ENCODE results near the gene ZNF423.

The ZNF423 gene

DNA sequence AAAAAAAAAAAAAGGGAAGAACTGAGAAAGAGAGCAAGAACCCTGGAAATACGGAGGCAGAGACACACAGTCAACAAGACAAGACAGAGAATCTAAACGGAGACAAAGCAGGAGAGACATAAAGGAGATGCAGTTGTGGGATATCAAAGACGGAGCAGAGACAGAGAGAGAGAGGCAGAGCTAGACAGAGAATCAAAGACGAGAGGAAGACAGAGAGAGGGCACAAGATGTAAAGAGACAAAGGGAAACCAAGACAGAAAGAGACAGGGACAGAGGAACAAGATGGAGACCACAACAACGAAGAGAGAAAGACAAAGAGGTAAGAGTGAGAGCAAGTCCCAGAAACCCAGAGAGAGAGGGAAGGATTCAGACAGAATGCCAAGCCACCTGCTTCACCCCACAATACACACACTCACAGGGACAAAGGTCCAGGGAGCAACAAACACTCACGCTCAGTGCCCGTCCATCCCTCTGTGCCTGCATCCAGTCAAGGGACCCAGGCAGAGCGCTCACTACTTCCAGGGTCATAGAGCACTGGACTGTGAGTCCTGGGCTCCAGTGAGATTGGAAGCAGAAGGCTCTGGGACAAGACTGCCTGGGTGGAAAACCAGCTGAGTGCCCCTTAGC is 393.4 kb downstream of the ZNF423 start:
- DNase-seq: no peak

DNA sequence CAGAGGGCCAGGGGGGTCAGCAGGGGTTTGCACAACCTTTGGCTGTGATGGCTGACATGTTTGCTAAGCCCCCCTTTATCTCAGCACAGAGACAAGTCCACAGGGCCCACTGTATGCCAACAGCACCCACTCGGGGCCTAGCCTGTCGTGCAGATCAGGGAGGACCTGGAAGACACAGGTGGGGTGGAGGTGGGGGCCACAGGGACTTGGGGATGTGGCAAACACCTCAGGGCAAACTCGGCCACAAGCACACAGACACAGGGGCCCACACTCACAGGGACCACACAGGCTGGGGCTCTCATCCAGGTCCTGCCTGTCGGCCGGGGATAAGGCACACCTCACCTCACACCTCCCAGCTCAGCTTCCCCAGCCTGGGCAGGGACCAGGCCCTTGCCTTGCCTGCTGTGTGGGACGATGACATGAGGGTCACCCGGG is 394.4 kb downstream of the ZNF423 start:
- DNase-seq: no peak

DNA sequence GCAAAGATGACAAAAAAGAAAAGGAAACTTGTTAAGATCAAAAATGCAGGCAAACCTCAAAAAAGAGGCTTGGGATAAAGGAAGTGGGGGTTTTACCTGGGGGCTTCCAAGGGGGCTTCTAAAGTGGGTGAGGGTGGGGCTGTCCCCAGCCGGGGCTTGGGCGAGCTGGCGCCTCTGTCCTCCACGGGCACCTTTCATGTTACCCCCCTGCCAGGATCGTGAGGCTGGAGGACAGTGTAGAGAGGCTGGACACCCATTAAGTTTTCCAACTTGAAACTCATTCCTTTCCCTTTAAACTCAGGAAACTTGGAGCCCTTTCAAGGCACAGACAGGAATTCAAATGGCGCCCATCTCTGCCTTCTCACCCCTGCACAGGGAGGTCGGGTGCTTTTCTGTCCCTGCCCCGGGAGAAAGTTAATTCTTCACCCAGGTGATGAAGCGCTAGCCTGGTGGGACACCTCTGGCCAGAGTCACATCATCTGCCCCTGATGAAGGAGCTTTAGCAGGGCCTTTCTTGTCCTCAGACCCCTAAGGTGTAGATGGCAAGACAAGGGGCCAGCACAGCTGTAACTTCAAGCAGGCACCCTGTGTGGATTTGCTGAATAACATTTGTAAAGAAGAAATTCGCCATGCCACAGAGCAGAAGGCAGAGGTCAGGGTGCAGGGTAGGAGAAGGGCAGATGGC is 395.0 kb downstream of the ZNF423 start:
- DNase-seq: no peak

DNA sequence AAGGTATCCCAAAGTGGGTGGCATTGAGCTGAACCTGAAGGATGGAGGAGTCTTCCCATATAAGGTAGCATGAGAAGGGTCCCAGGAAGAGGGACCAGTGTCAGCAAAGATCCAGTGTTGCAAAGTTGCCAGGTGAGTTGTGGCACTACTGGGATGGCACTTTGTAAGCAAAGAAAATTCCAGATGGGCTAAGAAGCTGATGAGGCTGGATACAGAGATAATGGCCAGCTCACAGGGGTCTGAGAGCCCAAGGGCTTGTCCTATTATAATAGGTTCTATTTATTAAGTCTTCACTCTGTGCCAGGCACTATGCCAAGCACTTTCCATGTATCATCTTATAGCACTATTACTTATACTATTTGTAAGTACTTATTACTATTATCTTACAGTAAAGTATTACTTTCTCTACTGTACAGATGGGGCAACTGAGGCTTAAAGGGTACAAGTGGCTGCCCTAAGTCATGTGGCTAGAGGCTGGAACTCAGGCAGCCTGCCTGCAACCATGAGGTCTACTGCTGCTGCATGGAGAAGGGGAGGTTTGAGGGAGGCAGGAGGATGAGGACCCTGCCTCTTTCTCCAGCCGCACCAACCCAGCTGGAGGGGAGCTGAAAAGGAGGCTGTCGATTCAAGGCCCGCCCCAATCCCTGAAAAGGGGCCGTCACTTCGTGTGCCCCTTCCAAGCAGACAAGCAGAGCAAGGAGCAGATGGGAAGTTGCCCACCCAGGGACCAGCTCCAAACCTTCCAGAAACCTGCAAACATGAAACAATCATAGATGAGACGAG is 395.8 kb downstream of the ZNF423 start:
- no peak for DNase-seq

DNA sequence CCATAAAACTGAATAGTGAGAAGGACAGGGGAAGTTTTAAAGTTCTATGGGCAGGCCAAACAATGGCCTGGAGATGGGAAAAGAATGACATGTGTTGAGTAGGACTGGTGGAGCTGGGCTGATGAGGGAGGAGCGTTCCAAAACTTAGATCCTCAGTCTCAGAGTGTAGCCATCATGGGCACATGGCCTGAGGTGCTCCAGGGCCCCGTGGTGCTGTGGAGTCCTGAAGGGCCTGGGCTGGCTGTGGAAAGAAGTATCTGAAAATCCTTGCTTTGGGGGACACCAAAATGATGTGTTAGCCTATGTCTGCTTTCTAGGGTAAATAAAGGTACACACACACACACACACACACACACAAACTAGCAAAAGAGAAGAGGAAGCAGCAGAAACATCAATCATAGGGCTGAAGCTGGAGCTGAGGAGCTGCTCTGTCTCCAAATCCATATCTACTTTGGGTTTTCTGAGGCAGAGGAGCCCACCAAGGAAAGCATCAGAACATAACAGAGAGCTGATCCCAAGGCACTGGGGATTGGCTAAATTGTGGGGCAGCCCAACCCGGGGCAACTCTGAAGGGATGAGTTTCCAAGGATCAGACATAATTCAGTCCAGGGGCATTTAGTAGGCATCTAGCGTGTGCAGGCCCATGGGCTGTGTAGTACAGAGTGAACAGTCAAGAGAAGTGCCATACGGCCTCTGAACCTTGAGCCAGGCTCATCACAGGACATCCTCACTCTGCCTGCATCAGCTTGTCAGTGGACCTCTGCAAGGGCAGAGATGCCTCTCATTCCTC is 397.1 kb downstream of the ZNF423 start:
- DNase-seq: no peak

DNA sequence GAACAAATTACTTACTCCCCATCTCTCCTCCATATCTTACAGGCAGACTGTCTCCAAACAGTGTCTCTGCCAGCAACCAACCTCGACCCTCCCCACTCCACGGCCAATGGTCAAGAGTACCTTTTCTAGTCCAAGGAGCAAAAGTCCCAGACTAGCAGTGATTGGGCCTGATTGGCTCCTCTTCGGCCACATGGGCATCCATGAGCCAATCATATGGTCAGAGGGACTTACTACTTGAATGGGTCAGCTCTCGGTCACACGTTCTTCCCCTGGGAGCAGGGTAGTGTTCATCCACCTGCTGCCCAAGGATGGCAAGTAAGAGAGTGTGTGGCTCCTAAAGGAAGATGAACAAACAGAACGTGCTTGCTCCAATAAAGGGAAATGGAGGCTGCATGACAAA is 397.7 kb downstream of the ZNF423 start:
- no peak for DNase-seq

DNA sequence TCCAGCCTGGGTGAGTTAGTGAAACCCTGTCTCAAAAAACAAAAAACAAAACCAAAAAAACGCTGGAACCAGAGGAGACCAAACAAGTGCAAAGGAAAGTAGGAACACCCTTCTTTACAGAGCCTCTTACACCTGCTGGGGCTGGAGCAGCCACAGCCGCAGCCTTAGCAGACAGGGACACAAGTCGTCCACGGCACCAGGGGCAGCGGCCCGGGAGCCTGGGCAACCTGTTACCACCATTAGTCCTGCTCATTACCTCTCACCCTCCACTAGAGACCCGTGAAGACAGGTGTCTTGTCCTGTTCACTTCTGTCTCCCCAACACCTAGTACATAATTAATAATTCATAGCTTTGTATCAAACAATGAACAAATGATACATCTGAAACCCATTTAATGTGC is 398.7 kb downstream of the ZNF423 start:
- DNase-seq: no peak

DNA sequence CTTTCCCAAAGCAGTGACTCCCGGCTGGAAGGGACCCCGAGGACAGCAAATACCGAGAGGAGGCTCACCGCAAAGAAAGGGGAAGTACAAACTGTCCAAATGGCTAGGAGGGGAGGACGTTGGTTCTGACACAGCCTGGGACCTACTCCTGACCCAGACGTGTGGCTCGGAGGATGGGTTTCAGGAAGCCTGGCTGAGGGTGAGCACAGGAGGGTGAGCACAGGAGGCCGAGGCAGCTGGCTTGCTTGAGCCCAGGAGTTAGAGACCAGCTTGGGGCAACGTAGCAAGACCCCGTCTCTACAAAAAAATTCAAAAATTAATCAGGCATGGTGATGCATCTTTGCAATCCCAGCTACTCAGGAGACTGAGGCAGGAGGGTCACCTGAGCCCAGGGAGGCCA is 399.1 kb downstream of the ZNF423 start:
- DNase-seq: no peak

DNA sequence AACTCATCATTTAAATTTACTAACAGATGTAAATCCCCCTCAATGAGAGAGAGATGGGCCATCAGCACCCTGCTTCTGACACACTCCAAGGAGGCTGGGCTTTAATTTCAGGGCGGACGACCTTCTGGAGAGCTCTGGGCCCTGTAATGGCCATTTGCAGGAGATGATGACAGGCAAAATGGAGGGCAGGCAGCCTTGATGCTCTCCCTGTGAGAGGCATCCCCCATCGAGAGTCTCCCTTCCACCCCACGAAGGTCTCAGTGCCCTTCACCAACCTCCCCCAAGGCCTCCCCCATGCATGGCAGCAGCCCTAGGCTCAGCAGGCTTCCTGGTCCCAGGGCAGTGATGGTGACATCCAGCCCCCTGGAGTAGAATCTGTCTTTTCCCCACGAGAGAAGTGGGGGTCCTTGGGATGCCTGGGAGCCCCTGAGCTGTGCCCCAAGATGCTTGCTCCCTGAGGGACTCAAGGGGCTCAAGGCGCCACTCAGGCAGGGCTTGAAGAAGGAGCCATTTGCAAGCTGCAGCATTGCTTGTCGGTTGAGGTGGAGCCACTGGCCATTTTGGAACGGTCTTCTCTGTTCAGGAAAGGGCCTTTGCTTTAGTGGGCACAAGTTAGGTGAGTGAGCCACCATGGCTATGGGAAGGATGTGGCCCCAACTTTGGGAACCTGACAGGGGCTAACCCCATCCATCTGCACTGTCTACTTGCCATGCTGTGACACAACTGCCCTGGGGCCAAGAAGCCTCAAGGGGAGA is 399.7 kb downstream of the ZNF423 start:
- no peak for DNase-seq

DNA sequence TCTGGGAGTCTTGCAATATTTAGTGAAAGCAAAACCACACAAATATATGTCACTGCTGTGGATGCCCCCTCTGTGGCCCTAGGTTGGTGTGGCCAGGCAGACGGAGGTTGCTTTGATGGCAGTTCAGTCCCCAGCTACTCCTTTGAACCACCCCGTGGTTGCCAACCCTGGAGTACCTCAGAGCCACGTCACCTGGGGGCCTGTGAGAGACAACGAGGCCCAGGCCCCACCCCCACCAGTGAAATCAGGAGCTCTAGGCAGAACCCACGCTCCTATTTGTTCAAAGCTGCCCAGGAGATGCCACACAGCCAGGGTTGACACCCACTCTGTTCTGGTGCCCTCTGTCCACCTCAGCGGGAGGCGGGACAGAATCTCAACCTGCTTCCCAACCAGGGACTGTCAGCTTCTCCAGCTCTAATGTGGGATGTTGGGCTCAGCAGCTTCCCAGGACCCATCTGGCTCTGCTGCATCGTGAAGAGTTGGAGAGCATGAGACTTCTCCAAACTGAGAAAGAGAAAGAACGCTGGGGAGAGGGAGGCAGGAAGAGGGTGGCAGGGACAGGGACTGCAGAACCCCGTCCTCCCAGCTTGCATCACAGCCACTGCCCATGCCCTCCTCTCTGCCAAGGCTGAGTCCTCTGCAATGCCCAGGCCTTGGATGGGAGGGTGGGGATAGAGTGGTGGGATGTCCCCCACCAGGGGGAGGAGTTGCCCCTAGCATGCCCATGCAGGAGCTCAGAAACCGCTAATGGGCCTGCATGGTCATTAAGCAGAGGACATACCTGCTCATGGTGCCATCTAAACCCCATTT is 400.5 kb downstream of the ZNF423 start:
- DNase-seq: no peak

DNA sequence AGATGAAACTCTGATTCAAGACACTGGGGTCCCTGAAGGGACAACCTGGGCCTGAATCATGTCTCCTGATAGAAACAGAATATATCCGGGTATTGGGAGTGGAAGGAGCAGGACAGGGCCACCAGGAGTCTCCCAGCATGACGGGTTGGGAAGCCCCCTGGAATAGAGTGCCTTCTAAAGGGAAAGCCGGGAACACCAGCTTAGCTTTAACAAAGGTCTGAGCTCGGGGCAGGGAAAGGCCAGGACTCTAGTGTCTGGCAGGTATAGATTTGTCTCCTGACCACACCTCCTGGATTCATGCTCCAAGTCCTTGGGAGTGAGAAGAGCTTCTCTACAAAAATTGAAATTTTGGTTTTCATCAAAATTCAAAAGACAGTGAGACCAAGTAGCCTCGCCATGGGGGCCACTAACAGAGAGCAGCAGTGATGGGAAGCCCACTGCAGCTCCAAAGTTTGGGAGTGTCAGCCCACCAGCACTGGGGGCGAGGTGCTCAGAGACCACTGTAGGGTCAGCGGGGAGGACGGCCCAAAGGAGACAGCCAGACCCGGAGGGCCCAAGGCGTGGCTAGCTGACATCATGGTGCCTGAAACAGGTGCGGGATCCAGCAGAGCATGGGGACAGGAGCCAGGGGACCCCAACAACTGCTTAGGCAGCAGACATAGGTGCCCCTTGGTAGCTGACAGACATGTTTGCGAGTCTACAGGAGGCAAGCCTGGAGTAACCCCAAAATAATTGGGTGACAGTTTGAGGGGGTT is 401.3 kb downstream of the ZNF423 start:
- DNase-seq: no peak

DNA sequence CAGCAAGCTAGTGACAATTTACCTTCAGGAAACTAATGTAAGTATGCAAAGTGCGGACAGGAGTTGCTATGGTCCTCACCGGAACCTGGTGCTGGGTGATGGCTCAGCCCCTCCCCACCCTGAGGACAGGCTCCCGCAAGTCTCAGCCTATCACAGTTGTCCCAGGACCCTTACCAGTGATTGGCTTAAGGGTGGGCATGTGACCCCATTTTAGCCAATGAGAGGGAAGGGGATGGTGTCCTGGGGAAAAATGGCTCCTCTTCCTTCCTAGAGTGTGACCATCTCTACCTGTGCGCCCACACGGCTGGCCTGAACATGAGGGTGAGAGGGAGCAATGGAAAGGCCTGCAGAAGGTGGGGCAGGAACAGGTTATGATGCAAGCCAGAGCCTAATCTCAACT is 401.9 kb downstream of the ZNF423 start:
- no peak for DNase-seq

DNA sequence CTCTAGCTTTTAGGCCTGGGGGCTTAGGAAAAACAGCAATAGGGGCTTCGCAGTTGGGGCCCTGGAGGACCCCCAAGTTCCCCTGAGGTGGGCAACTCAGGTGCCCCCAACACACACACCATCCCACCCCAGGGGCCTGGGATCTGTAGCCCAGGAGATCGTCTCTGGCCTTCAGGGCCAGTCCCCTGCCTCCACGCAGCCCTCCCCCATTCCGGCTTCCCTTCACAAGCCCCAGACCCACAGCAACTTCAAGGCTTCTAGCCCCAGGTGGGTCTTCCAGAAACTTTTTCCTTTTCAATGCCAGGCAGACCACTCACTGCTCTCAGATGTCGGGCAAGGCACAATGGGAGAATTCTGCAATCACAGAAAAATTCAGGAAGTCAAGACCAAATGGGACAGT is 402.9 kb downstream of the ZNF423 start:
- no peak for DNase-seq

DNA sequence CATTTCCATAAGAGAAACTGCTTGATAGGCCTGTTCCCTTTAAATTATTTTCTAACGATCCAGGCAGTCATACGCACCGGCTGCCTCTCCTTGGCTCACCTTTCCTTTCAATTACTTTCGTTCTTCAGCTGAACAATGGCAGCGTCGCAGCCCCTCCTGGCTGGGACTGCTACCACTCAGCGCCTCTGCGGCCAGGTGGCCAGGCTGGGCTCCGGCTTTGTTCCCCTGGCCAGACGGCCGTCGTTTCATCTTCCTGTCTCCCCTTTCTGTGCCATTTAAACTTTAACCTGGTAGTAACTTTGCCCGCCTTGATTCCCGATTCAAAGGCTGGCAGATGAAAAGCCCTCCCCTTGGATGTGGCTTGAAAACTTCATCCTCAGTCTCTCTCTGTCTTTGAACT is 403.3 kb downstream of the ZNF423 start:
- no peak for DNase-seq

DNA sequence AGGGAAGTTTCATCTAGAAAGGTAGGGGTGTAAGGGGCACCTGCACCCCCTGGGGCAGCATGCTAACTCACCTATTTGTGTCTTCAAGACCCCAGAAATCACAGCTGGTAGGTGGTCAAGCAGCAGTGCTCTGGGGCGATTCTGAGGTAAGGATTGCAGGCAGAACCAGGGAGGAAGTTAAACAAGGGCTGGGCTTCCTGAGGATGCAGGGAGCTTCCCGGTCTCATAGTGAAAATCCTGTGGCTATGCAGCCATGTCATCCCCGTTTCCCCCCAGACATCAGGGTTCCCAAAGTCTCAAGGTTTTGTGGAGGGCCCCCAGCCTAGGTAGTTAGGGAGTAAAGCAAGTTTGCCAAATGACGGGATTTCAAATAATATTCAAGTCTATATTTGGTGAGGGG is 403.8 kb downstream of the ZNF423 start:
- no peak for DNase-seq

DNA sequence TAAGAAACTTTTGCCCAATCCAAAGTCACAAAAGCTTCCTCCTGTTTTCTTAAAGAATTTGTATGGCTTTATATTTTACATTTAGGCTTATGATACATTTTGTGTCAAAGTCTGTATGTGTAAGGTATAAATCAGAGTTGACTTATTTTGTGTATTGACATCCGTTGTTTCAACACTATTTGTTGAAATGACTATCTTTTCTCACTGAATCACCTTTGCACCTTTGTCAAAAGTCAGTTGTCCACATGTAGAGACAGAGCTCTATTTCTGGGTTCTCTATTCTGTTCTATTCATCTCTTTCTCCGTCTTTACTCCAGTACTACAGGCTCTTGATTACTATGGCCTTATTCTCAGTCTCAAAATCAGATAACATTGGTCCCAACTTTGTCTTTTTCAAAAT is 409.1 kb downstream of the ZNF423 start:
- DNase-seq: no peak

DNA sequence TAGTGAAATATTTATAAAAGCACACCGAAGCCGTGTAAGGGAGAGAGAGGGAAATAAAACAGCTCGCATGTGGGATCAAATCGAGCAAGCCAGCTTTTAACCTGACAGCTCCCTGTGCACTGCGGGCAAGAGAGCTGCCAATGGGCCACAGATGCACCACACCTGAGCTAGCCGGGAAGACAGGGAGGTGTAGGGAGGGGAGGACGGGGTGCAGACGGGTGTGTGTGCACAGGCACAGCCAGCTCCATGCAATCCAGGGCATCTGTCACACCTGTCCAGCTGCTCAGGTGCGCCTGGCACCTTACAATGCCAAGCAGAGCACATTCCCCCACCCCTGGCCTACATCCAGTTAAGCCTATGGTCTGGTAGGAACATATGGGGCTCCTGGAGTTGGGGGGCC is 412.3 kb downstream of the ZNF423 start:
- DNase-seq: no peak

DNA sequence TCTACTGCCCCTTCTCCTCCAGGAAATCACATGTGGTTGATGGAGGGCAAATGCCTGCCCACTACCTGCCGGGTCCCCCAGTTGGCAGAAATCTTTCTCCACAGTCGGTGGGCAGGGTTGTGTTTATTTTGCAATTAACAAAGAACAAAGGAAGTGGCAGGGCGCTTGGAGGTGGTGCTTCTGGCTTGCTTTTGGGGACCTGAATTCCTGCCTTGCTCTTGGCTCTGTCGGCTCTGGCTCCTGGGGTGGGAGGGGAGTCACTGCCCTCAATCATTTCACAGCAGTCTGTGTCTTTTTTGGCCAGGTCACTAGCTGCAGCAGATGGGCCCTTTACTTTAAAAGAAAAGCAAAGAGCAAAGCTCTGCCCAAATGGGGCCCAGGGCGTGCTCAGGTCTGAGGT is 413.1 kb downstream of the ZNF423 start:
- no peak for DNase-seq

DNA sequence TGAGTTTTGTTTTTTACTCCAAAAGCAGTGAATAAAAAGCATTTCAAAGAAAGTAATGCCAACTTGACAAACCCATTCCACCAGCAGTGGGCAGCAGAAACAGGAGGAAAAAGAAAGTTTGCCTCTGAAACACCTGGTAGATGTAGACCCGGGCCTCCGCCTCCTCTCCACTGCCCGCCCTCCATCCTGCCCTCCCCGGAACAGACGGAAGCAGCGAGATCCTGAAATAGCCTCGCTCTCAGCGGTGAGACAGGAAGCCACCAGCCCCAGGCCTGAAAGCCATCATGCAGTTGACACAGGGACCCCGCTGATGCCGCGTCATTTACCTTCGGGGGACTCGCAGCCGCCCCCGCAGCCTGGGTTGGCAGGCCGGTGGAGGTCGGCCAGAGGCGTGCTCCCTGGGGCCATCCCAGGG is 414.5 kb downstream of the ZNF423 start:
- peak; percentile 28 for DNase-seq

DNA sequence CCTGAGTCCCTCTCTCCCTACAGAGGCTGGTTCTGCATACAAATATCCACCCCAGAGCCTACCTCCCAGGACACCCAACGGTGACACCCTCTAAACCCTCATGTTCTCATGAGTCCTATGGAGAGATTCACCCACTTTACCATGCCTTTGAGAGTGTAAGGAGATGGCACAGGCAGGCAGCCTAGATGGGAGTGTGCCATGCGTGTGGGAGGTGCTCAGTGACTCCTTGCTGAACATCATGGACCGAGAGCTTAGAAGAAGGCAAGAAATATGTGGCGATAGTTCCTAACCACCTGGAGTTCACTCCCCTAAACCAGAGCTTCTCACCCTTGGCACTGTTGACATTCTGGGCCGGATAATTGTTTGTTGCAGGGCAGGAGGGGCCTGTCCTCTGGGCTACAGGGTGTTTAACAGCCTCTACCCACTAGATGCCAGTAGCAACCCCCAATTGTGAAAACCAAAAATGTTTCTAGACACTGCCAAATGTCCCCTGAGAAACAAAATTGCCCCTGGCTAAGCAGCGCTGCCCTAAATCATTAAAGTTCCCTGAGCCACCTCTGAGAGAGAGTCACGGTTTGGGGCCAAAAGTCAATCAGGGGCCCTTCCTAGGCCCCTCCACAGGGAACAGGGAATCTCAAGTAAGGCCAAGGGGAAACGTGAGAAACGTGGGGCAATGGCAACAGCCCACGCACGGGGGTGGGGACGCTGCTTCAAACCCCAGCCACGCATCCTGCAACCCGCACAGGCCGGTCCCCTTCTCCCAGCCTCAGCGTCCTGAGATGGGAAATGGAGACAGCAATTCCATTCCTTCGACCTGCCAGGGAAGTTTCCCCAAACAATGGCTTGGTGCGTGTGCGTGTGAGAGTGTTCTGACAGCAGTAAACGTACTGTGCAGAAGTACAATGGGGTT is 415.5 kb downstream of the ZNF423 start:
- DNase-seq: no peak
